ENCODE measurements around the gene SLF2. TPM values are rescaled to one million over a fixed set of nuclear protein-coding genes. Genes with fewer than 3 reads are reported as not detected.

Gene SLF2
- total RNA-seq, 1 experiment from 2014 or later: 32.0 TPM

DNA sequence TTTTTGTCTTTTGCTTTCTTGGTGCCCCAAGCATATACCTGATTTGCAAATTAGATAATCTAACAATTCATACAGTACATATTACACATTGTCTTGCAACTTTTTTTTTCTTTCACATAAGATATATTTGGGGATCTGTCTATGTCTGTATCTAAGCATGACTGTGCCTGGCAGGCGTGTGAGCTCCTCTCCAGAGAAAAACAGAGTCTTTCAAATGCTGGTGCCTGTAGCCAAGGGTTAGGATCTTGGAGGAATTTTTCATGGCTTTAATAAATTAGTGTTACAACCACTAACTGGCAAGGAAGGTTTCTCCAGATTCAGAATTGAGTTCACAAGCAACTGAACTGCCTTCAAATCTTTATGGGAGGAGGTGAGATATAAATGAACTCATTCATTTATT is 14.8 kb upstream of the SLF2 start:
- DNase-seq (ENCODE audit: low read depth): no peak

DNA sequence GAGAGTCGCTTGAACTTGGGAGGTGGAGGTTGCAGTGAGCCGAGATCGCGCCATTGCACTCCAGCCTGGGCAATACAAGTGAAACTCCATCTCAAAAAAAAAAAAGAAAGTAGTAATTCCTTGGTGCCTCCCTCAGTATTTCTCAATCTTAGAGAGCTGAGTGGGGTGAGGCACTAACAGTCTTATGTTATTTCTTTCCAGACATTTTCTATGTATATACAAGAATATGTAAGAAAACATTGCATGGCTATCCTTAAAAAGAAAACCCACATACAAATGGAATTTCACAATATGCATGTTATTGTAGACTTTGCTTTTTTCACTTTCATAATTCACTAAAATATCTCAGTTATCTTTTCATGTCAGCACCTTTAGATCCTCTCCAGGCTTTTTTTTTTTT is 13.6 kb upstream of the SLF2 start:
- DNase-seq (ENCODE audit: low read depth): no peak

DNA sequence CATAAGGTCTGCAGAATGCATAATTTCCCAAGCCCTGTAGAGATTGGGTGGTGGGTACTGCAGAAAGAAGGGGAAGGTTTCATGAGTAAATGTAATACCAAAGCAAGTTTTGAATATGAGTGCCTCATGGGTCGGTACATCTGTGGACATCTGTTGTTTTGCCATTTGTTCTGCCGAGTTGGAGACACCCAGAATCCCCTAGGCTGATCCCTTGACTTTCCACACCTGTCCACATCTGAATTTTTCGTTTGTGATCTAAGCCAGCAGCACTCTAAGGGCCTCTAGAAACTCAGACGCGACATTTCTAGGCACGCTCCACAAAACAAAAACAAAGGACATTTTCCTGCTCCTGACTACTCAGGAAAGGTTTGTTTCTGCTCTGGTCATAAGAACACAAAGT is 11.7 kb upstream of the SLF2 start:
- no peak for DNase-seq (ENCODE audit: low read depth)

DNA sequence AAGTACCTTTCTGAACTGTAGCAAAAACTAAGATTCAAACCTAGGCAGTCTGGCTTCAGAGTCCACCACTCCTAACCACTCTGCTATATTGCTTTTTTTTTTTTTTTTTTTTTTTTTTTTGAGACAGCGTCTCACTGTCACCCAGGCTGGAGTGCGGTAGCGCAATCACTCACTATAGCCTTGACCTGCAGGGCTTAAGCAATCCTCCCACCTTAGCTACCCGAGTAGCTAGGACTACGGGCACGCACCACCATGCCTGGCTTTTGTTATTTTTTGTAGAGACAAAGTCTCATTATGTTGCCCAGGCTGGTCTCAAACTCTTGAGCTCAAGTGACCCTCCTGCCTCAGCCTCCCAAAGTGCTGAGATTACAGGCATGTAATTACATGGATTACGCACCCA is 10.1 kb upstream of the SLF2 start:
- no peak for DNase-seq (ENCODE audit: low read depth)

DNA sequence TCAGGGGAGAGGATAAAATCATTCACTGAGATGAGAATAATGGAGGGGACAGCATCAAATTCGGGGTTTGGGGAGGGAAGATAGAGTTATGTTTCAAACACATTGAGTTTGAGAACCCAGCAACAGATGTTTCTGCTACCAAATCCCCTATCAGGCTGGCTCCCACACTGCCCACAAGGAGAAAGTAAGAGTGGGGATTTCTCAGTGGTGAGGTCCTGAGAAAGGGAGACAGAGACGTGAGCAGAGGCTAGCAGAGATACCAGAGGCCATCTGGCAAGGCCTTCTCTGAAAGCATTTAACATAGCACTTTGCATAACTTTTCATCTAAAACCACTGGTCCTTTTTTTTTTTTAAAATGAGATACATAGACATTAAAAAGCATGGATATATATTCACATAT is 7.8 kb upstream of the SLF2 start:
- no peak for DNase-seq (ENCODE audit: low read depth)

DNA sequence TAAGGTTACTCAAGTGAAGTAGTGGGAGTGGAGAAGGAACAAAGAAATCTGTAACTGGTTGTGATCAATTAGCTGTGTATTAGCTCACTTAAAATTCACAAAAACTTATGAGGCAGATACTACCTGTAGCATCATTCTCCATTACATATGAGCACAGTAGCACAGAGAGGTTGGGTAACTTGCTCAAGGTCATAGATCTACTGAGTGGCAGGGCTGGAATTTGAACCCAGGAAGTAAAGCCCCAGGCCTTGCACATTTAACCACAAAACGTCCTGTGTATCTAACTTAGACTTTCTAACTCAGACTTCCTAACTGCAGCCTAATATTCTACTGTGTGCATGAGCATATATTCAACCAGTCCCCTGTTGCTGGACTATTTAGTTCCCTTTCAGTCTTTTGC is 5.6 kb upstream of the SLF2 start:
- DNase-seq (ENCODE audit: low read depth): no peak

DNA sequence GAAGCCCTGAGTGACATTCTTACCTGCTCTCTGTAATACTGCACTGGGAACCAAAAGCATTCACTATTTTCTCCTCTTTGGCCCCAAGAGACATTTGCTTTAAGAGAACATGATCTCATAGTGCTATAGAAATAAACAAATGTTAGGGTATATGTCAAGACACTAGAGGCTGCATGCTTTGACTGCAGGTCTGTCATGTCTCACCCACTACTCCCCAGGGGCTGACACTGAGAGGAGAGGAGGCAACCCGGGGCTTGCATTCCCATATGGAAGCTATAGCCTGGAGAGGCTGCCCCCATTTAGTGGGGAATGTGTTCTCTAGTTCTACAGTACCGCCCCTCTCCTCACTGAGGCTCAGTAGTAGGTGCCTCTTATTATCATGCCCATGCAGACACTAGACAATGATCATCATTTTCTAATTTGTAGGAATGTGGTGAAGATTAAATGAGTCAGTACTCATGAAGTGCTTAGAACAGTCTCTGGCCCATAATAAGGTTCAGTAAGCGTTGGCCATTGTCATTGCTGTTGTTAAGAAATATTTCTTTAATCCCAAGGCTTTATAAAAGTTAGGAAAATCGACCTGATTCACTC is 4.9 kb upstream of the SLF2 start:
- DNase-seq (ENCODE audit: low read depth): no peak

DNA sequence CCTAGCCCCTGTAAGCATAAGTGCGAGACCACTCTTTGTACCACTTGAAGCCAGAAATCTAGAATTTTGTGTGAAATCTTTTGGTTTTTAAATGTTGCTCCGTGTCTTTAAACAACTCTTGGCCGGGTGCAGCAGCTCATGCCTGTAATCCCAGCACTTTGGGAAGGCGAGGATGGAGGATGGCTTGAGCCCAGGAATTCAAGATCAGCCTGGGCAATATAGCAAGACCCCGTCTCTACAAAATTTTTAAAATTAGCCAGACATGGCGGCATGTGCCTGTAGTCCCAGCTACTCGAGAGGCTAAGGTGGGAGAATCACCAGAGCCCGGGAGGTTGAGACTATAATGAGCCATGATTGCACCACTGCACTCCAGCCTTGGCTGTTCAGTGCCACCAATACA is 4.4 kb upstream of the SLF2 start:
- DNase-seq (ENCODE audit: low read depth): no peak

DNA sequence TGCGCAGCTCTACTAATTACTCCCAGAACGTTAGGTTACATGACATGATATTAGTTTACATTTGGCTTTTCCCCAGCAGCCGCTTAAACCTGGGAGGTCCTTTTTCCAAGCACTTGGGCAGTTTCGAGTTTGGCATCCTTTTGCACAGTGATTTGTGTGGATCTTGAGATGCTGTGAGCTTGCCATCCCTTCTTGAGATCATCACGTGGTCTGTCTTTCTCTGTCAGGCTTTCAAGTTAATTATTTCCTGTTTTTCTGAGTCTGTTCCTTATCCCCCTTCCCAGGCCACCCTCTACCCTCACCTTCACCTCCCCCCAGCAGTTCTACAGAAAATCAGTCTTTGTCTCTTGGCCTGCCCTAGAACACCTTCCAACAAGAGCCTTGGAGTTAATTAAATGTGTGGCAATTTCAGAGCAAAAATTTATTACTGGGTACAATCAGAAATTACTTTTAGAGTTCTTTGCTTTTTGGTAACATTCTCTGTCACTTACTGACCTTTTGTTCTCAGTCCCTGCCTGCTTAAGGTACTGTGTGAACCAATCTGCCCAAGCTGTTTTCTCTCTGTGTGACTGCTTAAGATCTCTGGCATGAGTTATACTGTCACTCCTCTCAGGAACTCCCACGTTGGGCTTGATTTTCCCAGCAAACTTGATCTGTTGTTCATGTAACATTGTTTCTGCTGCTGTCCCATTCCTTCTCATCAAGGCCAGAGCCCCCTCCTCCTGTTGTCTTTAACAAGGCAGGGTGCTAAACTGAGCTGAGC is 3.1 kb upstream of the SLF2 start:
- no peak for DNase-seq (ENCODE audit: low read depth)

DNA sequence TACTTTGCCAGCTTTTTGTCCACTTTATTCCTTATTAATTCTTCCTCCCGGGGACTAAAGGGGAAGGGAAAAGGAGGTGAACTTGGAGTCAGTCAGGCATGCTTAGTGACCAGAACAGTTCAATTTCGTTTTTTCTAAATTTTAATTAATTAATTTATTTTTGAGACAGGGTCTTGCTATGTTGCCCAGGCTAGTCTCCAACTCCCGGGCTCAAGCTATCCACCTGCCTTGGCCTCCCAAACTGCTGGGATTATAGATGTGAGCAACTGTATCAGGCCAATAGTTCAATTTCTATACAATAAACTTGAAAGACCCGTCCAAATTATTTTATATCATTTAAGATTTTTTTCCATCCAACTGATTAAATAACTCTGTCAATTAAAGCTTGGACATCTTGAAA is 1.3 kb upstream of the SLF2 start:
- DNase-seq (ENCODE audit: low read depth): no peak

DNA sequence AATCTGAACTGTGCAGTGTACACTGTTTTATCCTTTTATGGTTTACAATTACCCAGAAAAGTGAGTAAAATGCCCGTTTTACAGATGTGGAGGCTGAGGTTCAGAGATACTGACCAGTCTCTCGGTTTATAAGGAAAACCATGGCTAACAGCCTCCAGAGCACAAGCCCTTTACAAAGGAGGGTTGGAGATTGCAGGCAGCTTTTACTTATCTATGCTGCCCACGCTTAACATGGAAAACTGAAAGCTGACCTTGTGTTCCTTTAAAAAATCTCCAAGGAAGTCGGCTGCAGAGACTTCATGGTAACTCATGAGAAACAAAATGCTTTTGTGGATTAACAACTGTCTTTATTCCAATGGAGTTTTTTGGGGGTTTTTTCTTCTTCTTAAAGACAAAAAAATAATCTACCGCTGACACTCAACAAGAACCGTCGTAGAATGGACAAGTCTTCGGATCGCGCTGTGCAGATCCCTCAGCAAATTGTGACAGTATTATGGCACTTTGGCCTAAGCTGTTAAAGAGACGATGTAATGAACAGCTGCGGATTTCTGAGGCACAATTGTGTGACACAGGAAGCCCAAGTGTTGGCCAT is 654 bp upstream of the SLF2 start:
- no peak for DNase-seq (ENCODE audit: low read depth)

DNA sequence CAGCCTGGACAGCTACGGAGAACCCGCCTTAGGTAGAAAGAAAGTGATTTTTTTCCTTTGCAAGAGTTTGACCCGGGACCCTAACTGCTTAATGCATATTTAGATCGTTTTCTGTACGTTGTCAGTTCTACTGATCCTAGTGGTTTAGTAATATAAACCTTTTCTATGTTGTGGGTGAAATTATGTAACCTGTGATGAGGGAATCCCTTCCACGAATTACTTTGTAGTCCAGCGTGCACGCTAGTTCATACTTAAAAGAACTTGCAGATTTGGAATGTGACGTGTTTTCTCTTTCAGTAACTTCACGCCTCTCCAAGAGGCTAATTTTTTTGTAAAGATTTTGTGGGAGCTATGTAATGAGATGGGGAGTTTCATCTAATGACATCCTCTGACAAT is 705 bp downstream of the SLF2 start:
- no peak for DNase-seq (ENCODE audit: low read depth)

DNA sequence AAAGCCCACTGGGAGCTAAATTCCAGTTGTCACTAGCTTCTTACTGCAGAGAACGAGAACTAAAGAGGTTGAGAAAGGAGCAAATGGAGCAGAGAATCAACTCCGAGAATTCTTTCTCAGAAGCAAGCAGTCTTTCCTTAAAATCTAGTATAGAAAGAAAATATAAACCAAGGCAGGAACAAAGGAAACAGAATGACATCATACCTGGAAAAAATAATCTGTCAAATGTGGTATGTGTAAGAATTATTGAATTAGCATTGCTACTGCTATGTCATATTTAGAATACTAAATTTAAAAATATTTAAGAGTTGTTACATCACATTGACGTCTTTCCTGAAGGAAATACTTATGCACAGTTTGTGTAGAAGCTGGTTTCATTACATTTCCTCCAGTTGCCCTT is 4.3 kb downstream of the SLF2 start:
- DNase-seq (ENCODE audit: low read depth): no peak

DNA sequence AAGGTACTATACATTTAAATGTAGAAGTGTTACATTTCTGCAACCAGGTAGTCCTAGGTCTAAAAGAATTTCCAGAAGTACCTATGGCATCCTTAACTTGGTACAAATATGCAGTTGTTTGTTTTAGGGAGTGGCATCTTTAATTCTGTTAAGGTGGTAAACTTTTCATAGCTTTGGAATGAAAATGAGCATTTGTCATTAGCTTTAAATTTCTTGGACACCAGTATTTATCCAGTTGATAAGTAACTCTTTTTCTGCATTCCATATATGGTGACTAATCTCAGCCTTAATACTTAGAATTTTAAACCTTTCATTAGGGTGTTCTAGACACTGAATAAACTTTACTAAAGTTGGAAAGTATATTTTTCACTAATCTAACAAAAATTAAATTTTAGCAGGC is 10.8 kb downstream of the SLF2 start:
- DNase-seq (ENCODE audit: low read depth): no peak

DNA sequence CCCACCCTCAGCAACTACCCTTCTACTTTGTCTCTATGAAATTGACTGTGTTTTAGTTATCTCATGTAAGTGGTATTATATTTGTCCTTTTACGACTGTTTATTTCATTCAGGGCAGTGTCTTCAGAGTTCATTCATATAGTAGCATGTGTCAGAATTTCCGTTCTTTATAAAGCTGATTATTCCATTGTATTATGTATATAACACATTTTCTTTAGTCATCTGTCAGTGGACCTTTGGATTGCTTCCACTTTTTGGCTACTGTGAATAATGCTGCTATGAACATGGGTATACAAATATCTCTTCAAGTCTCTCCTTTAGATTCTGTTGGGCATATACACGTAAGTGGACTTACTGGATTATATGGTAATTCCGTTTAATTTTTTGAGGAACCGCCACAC is 14.5 kb downstream of the SLF2 start:
- DNase-seq (ENCODE audit: low read depth): no peak

DNA sequence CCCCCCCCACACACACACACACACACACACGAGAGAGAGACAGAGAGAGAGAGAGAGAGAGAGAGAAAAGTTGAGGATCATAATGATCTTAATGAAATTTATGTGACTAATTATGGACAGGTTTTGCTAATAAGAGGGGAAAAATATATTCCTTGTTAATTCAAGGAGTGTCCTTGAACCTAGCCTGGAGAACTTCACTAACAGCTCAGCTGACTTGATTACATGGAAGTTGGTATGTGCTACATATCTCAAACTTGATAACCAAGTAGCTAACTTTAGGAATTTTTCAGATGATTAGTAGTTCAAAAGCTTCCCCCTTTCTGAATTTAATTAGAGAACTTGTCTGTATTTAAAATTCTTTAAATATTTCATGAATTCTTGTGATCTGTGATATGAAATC is 15.3 kb downstream of the SLF2 start:
- no peak for DNase-seq (ENCODE audit: low read depth)

DNA sequence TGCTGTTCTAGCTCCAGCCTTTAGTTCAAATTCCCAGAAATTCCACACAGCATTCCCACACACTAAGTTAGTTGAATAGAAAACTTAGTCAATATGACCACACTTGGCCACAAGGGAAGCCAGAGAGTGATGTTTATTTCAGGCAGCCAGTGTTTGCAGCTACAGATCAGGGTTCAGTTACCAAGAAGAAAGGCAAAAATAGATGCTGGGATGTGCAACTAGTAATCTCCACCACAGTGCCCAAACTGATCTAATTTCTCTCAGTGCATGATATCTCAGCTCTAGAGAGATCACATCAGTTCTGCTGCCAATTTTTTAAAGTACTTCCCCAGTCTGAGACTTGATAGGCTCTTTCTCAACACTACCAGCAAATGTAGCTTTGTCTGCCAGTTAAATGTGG is 17.6 kb downstream of the SLF2 start:
- DNase-seq (ENCODE audit: low read depth): no peak

DNA sequence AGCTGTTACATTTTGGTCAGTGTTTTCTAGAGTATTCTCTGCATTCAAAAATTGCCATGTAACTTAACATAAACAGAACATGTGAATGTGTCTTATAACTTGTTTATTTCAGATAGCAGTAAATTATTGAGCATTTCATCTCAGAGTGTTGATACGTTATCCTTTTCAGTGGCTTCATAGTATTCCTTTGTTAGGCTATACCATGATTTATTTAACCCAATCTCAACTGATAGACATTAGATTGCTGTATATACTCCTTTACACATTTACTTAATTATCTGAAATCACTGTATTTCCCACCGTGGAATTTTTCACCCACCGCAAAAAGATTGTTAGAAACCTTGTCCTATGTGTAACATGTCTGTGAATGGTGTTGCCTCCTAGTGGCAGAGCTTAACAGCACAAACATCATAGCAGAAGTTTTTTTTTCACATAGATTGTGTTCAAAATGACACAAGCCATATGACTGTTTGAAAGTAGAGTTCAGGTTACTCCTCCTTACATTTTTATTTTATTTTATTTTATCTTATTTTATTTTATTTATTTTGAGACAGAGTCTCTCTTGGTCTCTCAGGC is 21.4 kb downstream of the SLF2 start:
- DNase-seq (ENCODE audit: low read depth): peak; percentile 15

DNA sequence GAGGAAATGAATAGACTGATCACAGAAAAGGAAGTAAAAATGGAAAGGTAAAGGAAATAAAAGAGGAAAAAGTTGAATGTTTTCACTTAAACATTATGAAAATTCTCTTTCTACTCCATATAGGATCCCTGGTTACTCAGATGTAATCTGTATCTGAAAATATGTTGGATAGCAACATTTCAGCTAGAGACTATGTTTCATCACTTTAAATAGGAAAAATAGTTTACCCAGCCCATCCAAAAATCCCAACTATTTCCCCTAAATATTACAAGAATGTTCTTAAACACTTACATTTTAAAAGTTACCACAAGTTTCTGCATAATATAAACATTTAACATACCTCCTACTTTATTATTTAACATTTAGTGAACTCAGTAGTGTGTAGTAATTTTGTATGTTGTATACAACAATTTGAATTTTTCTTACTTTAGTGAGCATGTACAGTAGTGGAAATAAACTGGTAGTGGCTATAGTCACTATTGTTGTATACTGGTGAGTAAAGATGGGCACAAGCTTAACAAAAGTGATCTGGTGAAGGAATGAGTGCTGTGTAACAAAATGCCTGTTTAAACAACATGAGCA is 27.1 kb downstream of the SLF2 start:
- DNase-seq (ENCODE audit: low read depth): no peak

DNA sequence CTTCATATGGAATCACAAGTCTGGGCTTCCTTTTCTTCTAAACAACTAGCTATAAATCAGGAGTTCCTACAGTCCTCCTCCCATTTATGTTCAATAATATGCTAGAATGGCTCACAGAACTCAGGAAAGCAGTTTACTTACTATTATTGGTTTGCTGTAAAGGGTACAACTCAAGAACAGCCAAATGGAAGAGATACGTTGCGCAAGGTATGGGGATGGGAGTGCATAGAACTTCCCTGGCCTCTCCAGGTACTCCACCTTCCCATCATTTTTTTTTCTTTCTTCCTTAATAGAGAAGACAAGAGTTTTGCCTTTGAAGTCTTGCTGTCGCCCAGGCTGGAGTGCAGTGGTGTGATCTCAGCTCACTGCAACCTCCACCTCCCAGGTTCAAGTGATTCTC is 29.5 kb downstream of the SLF2 start:
- no peak for DNase-seq (ENCODE audit: low read depth)

DNA sequence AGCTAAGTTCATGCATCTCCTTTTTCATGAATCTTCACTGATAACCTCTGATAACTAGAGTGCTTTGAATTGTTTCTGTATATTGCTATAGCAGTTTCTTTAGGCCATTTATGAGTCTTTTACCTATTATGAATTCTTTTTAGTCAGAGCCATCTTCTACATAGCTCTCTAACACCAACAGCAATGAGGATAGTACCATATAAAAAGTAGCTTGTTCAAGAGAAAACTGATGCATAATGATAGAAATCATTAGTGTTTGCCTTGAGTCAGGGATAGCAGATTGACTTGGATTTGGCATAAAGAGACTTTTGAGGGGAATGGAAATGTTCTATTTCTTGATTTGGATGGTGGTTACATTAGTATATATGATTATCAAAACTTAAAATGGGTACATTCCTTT is 30.7 kb downstream of the SLF2 start:
- DNase-seq (ENCODE audit: low read depth): no peak

DNA sequence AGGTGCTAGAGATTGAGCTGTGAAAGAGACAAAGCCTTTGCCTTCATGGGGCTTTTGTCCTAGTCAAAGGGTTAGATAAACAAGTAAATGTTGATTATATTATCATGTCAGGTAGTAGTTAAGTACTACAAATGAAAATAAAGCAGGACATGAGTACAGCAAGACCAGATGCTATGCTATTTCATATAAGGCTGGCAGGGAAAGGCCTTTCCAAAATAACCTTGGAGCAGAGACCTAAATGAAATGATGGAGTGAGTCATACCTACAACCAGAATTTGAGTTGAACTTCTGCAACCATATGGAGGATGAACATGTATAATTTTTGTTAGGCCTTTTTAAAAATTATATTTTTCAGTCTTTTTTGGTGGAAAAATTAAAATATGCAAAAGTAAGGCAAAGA is 33.0 kb downstream of the SLF2 start:
- no peak for DNase-seq (ENCODE audit: low read depth)

DNA sequence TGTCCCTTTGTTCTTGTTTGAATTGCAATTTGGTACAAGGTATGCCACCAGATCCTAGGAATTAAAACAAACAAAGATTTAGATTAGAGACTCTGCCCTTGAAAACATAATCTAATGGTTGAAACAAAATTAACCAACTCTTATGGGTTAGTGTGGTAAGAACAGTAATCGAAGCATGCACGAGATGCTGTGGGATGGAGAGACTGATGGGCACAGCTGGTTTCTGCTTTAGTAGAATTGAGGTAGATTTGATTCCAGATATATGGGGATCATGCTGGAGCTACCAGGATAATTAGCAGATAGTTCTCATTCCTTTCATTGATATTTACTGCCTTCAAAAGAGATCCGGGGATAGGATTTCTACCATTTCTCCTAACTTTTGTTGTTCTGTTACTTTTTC is 36.2 kb downstream of the SLF2 start:
- DNase-seq (ENCODE audit: low read depth): no peak
